ENCODE measurements around the gene LSP1.

DNA sequence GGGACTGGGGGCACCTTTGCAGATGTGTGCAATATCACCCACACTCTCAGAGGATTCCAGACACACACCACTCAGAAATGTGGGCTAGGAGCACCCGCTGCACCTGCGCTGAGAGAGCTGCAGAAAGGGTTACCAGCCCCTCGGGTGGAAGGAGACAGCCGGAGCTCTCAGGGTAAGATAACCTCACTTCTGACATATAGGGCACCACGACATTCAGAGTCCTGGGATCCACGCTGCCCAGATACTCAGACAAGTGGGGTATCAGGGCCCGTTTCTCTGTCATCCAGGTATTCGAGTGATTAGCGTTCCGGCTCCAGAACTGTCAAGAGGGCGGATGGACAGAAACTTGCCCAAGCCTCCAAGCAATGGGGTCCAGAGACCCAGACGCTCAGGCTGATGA lies 24.3 kb upstream of the LSP1 start:
- TF ChIP-seq CTCF (IDR thresholded peaks at IDR 0.05 in 8 of 11, conservative IDR thresholded peaks at IDR 0.05 in 3 of 11) (no peak), POLR2A (IDR thresholded peaks at IDR 0.05) (no peak), POLR2AphosphoS5 (IDR thresholded peaks at IDR 0.05) (no peak)
